HepG2 (cell line): ENCODE results near the gene RUVBL2. TPM values are rescaled to one million over a fixed set of nuclear protein-coding genes. Genes with fewer than 3 reads are reported as not detected.

Source experiments
- DMAP1 ChIP-seq: IDR thresholded peaks from 2 replicates; pipeline ENCODE4 v1.6.1; 2016
- FIP1L1 ChIP-seq: fragments of 200-400 bp; formaldehyde crosslinking; IDR thresholded peaks from 2 replicates; pipeline ENCODE4 v1.6.1; 2018; ENCODE audit warnings: low read depth, mild to moderate bottlenecking, low read length, moderate library complexity, borderline replicate concordance; ENCODE audit not compliant: insufficient read depth
- GATAD2A ChIP-seq: IDR thresholded peaks from 2 replicates; pipeline ENCODE4 v1.6.1; 2016
- GPN1 ChIP-seq: sonication (generic); formaldehyde crosslinking; IDR thresholded peaks from 2 replicates; pipeline ENCODE4 v1.5.1; 2020; ENCODE audit warnings: missing genetic modification reagents, borderline replicate concordance
- MED1 ChIP-seq: sonication (generic); formaldehyde crosslinking; IDR thresholded peaks from 2 replicates; pipeline ENCODE4 v1.4.0; 2020; ENCODE audit warnings: missing genetic modification reagents
- MEF2D ChIP-seq: sonication (generic); formaldehyde crosslinking; IDR thresholded peaks from 2 replicates; pipeline ENCODE4 v1.5.1; 2020; ENCODE audit warnings: mild to moderate bottlenecking, missing genetic modification reagents
- ONECUT2 ChIP-seq: sonication (generic); formaldehyde crosslinking; IDR thresholded peaks from 2 replicates; pipeline ENCODE4 v1.4.0; 2020; ENCODE audit warnings: missing genetic modification reagents
- PCBP2 ChIP-seq: fragments of 200-400 bp; formaldehyde crosslinking; optimal IDR thresholded peaks from 2 replicates; pipeline ENCODE3; 2018; ENCODE audit warnings: low read length, low read depth; ENCODE audit not compliant: poor library complexity, severe bottlenecking
- PHF20 ChIP-seq: sonication (generic); formaldehyde crosslinking; IDR thresholded peaks from 2 replicates; pipeline ENCODE4 v1.5.0; 2020; ENCODE audit warnings: mild to moderate bottlenecking, missing genetic modification reagents
- POLR2A ChIP-seq, 2 experiments: IDR thresholded peaks; 2 replicates each; pipeline ENCODE4 v1.6.1; 2011; ENCODE audit warnings: low read depth in 2 of 2, low read length in 2 of 2, mild to moderate bottlenecking in 1 of 2, moderate library complexity in 1 of 2; ENCODE audit not compliant: insufficient read depth in 1 of 2
- SOX5 ChIP-seq: IDR thresholded peaks from 2 replicates; pipeline ENCODE4 v1.6.1; 2016; ENCODE audit warnings: borderline replicate concordance
- ZNF720 ChIP-seq: sonication (generic); formaldehyde crosslinking; IDR thresholded peaks from 2 replicates; pipeline ENCODE4 v1.4.0; 2020; ENCODE audit warnings: missing genetic modification reagents
- ZNF761 ChIP-seq: sonication (generic); formaldehyde crosslinking; conservative IDR thresholded peaks from 2 replicates; pipeline ENCODE4 v1.4.0; 2020; ENCODE audit warnings: mild to moderate bottlenecking, missing genetic modification reagents
- ZNF879 ChIP-seq: sonication (generic); formaldehyde crosslinking; IDR thresholded peaks from 2 replicates; pipeline ENCODE4 v1.8.1; 2023; ENCODE audit warnings: missing genetic modification reagents
- polyA plus RNA-seq, 8 experiments: library from polyadenylated mRNA; depleted of rRNA in 3 of 8; stranded (reverse) in 7 of 8; unstranded in 1 of 8; fragments of >200 nt; fragmentation: Illumina TruSeq in 4 of 8; extraction: Trizol in 4 of 8; gene quantifications; 2 replicates each; pipeline versions ENCODE4 v1.2.1 to v1.2.3, GENCODE V29; 2011 to 2016; ENCODE audit warnings: low read depth in 4 of 8, missing spikeins in 1 of 8, mixed read lengths in 1 of 8; ENCODE audit not compliant: insufficient read depth in 1 of 8
- total RNA-seq, 5 experiments: library from RNA; depleted of rRNA; stranded (reverse); fragments of >200 nt; fragmentation: Illumina TruSeq; extraction: Trizol; gene quantifications; 2 replicates each; pipeline ENCODE4 v1.2.3, GENCODE V29; 2016; ENCODE audit warnings: low read depth in 1 of 5
- TF ChIP-seq, protein P1 (sequence below): sonication (generic); formaldehyde crosslinking; IDR thresholded peaks from 2 replicates; pipeline ENCODE4 v1.4.0; 2020; ENCODE audit warnings: missing genetic modification reagents, mild to moderate bottlenecking, borderline replicate concordance
- TF ChIP-seq, protein P2 (sequence below): sonication (generic); formaldehyde crosslinking; IDR thresholded peaks from 2 replicates; pipeline ENCODE4 v1.4.0; 2020; ENCODE audit warnings: missing genetic modification reagents
- TF ChIP-seq, protein P3 (sequence below): IDR thresholded peaks from 2 replicates; pipeline ENCODE4 v1.6.1; 2012; ENCODE audit warnings: low read length, improper control_type of control experiment
- TF ChIP-seq, protein P4 (sequence below): IDR thresholded peaks from 2 replicates; pipeline ENCODE4 v1.6.1; 2016; ENCODE audit warnings: missing compliant biosample characterization, missing genetic modification reagents, borderline replicate concordance

Gene RUVBL2
- total and polyA plus RNA-seq, 2 of the 13 experiments (the other 11 are each of a cell fraction or from before 2014, with no cell fraction given), result 120 to 122 TPM

GRCh38 chr19:48968179-48968661 is 25.5 kb upstream of the RUVBL2 start (continued):
- TF ChIP-seq, protein P1, sequence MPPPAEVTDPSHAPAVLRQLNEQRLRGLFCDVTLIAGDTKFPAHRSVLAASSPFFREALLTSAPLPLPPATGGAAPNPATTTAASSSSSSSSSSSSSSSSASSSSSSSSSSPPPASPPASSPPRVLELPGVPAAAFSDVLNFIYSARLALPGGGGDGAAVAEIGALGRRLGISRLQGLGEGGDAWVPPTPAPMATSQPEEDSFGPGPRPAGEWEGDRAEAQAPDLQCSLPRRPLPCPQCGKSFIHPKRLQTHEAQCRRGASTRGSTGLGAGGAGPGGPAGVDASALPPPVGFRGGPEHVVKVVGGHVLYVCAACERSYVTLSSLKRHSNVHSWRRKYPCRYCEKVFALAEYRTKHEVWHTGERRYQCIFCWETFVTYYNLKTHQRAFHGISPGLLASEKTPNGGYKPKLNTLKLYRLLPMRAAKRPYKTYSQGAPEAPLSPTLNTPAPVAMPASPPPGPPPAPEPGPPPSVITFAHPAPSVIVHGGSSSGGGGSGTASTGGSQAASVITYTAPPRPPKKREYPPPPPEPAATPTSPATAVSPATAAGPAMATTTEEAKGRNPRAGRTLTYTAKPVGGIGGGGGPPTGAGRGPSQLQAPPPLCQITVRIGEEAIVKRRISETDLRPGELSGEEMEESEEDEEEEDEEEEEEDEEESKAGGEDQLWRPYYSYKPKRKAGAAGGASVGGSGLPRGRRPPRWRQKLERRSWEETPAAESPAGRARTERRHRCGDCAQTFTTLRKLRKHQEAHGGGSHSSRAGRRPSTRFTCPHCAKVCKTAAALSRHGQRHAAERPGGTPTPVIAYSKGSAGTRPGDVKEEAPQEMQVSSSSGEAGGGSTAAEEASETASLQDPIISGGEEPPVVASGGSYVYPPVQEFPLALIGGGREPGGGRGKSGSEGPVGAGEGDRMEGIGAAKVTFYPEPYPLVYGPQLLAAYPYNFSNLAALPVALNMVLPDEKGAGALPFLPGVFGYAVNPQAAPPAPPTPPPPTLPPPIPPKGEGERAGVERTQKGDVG (CRISPR knock-in tag), result no peak
- TF ChIP-seq FIP1L1 (peak; percentile 91), GATAD2A (CRISPR knock-in tag) (0 out of 2 replicates have a peak, but pooled peaks have one; percentile 7), SOX5 (CRISPR knock-in tag) (no peak), ZNF720 (CRISPR knock-in tag) (no peak), ZNF879 (no peak), DMAP1 (CRISPR knock-in tag) (no peak), ONECUT2 (CRISPR knock-in tag) (no peak), POLR2A (IDR thresholded peaks at IDR 0.05; ENCODE audit: insufficient read depth in 1 of 2, low read depth in 2 of 2, low read length in 2 of 2) (peak in 1 of 2 experiments; percentile 21; a peak in 2 of 4 replicates), PHF20 (no peak), ZNF761 (CRISPR knock-in tag) (no peak), MED1 (CRISPR knock-in tag) (0 out of 2 replicates have a peak, but pooled peaks have one; percentile 21), MEF2D (CRISPR knock-in tag) (no peak), PCBP2 (peak; percentile 63), GPN1 (CRISPR knock-in tag) (no peak)
- TF ChIP-seq, protein P2, sequence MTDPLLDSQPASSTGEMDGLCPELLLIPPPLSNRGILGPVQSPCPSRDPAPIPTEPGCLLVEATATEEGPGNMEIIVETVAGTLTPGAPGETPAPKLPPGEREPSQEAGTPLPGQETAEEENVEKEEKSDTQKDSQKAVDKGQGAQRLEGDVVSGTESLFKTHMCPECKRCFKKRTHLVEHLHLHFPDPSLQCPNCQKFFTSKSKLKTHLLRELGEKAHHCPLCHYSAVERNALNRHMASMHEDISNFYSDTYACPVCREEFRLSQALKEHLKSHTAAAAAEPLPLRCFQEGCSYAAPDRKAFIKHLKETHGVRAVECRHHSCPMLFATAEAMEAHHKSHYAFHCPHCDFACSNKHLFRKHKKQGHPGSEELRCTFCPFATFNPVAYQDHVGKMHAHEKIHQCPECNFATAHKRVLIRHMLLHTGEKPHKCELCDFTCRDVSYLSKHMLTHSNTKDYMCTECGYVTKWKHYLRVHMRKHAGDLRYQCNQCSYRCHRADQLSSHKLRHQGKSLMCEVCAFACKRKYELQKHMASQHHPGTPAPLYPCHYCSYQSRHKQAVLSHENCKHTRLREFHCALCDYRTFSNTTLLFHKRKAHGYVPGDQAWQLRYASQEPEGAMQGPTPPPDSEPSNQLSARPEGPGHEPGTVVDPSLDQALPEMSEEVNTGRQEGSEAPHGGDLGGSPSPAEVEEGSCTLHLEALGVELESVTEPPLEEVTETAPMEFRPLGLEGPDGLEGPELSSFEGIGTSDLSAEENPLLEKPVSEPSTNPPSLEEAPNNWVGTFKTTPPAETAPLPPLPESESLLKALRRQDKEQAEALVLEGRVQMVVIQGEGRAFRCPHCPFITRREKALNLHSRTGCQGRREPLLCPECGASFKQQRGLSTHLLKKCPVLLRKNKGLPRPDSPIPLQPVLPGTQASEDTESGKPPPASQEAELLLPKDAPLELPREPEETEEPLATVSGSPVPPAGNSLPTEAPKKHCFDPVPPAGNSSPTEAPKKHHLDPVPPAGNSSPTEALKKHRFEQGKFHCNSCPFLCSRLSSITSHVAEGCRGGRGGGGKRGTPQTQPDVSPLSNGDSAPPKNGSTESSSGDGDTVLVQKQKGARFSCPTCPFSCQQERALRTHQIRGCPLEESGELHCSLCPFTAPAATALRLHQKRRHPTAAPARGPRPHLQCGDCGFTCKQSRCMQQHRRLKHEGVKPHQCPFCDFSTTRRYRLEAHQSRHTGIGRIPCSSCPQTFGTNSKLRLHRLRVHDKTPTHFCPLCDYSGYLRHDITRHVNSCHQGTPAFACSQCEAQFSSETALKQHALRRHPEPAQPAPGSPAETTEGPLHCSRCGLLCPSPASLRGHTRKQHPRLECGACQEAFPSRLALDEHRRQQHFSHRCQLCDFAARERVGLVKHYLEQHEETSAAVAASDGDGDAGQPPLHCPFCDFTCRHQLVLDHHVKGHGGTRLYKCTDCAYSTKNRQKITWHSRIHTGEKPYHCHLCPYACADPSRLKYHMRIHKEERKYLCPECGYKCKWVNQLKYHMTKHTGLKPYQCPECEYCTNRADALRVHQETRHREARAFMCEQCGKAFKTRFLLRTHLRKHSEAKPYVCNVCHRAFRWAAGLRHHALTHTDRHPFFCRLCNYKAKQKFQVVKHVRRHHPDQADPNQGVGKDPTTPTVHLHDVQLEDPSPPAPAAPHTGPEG, result no peak
- TF ChIP-seq, protein P3, sequence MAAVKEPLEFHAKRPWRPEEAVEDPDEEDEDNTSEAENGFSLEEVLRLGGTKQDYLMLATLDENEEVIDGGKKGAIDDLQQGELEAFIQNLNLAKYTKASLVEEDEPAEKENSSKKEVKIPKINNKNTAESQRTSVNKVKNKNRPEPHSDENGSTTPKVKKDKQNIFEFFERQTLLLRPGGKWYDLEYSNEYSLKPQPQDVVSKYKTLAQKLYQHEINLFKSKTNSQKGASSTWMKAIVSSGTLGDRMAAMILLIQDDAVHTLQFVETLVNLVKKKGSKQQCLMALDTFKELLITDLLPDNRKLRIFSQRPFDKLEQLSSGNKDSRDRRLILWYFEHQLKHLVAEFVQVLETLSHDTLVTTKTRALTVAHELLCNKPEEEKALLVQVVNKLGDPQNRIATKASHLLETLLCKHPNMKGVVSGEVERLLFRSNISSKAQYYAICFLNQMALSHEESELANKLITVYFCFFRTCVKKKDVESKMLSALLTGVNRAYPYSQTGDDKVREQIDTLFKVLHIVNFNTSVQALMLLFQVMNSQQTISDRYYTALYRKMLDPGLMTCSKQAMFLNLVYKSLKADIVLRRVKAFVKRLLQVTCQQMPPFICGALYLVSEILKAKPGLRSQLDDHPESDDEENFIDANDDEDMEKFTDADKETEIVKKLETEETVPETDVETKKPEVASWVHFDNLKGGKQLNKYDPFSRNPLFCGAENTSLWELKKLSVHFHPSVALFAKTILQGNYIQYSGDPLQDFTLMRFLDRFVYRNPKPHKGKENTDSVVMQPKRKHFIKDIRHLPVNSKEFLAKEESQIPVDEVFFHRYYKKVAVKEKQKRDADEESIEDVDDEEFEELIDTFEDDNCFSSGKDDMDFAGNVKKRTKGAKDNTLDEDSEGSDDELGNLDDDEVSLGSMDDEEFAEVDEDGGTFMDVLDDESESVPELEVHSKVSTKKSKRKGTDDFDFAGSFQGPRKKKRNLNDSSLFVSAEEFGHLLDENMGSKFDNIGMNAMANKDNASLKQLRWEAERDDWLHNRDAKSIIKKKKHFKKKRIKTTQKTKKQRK, result 0 out of 2 replicates have a peak, but pooled peaks have one; percentile 30
- TF ChIP-seq, protein P4, sequence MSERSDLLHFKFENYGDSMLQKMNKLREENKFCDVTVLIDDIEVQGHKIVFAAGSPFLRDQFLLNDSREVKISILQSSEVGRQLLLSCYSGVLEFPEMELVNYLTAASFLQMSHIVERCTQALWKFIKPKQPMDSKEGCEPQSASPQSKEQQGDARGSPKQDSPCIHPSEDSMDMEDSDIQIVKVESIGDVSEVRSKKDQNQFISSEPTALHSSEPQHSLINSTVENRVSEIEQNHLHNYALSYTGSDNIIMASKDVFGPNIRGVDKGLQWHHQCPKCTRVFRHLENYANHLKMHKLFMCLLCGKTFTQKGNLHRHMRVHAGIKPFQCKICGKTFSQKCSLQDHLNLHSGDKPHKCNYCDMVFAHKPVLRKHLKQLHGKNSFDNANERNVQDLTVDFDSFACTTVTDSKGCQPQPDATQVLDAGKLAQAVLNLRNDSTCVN (CRISPR knock-in tag), result peak; percentile 98
